ENCODE measurements around the gene PHF21A.

DNA sequence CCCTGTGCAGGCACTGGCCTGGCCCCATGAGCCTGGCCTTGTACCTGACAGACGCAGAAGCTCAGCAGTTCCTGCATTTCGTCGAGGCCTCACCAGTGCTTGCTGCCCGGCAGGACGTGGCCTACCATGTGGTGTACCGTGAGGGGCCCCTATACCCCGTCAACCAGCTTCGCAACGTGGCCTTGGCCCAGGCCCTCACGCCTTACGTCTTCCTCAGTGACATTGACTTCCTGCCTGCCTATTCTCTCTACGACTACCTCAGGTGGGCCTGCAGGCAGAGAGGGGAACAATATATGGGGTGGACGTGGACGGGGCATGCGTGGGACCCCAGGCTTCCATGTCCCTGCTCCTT is 193.9 kb downstream of the PHF21A start:
- TF ChIP-seq, protein P1, sequence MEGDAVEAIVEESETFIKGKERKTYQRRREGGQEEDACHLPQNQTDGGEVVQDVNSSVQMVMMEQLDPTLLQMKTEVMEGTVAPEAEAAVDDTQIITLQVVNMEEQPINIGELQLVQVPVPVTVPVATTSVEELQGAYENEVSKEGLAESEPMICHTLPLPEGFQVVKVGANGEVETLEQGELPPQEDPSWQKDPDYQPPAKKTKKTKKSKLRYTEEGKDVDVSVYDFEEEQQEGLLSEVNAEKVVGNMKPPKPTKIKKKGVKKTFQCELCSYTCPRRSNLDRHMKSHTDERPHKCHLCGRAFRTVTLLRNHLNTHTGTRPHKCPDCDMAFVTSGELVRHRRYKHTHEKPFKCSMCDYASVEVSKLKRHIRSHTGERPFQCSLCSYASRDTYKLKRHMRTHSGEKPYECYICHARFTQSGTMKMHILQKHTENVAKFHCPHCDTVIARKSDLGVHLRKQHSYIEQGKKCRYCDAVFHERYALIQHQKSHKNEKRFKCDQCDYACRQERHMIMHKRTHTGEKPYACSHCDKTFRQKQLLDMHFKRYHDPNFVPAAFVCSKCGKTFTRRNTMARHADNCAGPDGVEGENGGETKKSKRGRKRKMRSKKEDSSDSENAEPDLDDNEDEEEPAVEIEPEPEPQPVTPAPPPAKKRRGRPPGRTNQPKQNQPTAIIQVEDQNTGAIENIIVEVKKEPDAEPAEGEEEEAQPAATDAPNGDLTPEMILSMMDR (IDR thresholded peaks at IDR 0.05; ENCODE audit: poor library complexity): no peak
- no peak for TF ChIP-seq EZH2phosphoT487 (IDR thresholded peaks at IDR 0.05; ENCODE audit: low read depth, severe bottlenecking, unreplicated experiment)
